HG03196 (cell line): ENCODE measurements around the gene LRRC41.
"Not testable (repeated sequence)": the region's sequence is repeated elsewhere in the genome, so short reads cannot be mapped to it uniquely, and the experiment has no call there.

ENCODE experiments used
- ATAC-seq: cut with Tn5 transposase; IDR thresholded peaks from one replicate; pipeline ENCODE4 v1.9.1; 2021; ENCODE audit not compliant: unreplicated experiment

Gene LRRC41

DNA sequence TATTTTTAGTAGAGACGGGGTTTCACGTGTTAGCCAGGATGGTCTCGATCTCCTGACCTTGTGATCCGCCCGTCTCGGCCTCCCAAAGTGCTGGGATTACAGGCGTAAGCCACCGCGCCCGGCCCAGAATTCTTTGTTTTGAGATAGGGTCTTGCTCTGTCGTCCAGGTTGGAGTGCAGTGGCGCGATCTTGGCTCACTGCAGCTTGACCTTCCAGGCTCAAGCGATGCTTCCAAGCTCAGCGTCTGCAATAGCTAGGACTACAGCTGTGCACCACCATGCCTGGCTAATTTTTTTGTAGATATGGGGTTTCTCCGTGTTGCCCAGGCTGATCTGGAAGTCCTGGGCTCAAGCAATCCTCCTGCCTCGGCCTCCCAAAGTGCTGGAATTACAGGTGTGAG, 57.3 kb downstream of the LRRC41 start:
- not testable (repeated sequence) for ATAC-seq

DNA sequence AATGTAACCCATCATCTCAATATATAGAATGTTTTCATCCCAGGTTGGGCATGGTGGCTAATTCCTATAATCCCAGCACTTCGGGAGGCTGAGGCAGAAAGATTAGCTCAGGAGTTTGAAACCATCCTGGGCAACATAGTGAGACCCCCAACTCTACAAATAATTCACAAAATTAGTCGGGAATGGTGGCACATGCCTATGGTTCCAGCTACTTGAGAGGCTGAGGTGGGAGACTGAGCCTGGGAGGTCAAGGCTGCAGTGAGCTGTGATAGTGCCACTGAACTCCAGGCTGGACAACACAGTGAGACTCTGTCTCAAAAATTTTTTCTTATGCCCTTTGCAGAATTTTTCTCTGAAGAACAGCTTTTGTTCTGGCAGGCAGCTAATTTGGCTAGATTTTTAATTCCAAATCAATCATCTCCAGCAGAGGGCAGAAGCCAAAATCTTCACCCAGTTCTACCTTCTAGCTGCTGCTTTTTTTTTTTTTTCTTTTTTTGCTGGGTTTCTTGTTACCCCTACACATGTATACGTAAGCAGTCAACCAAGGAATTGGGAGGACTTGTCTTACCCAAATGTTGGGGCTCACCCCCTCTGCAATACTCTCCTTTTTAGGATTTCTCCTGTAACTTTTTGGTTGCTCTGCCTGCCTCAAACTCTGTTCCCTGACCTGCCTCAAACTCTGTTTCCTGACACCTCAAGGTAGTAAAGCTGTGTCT, 58.6 kb downstream of the LRRC41 start:
- ATAC-seq, result no peak

DNA sequence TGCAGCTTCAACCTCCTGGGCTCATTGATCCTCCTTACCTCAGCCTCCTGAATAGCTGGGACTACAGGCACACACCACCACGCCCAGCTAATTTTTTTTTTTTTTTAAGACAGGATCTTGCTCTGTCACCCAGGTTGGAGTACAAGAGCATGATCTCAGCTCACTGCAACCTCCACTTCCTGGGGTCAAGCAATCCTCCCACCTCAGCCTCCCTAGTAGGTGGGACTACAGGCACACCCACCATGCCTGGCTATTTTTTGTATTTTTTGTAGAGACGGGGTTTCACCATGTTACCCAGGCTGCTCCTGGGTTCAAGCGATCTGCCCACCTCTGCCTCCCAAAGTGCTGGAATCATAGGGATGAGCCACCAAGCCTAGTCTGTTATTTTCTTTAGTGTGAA, 59.6 kb downstream of the LRRC41 start:
- ATAC-seq, result not testable (repeated sequence)

DNA sequence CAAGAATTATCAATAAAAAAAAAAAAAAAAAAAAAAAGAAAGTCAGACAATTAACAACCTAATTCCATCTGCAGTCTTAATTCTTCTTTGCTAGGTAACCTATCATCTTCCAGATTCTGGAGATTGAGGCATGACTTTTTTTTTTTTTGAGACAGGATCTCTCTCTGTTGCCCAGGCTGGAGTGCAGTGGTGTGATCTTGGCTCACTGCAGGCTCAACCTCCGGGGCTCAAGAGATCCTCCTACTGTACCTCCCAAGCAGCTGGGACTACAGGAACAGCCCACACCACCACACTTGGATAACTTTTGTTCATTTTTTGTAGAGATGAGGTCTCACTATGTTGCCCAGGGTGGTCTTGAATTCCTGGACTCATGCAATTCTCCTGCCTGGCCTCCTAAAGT, 60.5 kb downstream of the LRRC41 start:
- ATAC-seq, result no peak

DNA sequence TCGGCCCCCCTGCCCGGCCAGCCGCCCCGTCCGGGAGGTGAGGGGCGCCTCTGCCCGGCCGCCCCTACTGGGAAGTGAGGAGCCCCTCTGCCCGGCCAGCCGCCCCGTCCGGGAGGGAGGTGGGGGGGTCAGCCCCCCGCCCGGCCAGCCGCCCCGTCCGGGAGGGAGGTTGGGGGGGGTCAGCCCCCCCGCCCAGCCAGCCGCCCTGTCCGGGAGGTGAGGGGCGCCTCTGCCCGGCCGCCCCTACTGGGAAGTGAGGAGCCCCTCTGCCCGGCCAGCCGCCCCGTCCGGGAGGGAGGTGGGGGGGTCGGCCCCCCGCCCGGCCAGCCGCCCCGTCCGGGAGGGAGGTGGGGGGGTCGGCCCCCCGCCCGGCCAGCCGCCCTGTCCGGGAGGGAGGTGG, 61.7 kb downstream of the LRRC41 start:
- ATAC-seq, result not testable (repeated sequence)

DNA sequence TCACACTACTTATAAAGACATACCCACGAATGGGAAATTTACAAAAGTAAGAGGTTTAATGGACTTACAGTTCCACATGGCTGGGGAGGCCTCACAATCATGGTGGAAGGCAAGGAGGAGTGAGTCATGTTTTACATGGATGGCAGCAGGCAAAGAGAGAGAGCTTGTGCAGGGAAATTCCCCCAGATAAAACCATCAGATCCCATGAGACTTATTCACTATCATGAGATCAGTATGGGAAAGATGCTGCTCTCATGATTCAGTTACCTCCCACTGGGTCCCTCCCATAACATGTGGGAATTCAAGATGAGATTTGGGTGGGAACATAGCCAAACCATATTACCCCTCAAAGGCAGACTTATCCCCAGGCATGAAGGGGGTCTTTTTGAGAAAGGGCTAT, 64.6 kb downstream of the LRRC41 start:
- ATAC-seq, result not testable (repeated sequence)

DNA sequence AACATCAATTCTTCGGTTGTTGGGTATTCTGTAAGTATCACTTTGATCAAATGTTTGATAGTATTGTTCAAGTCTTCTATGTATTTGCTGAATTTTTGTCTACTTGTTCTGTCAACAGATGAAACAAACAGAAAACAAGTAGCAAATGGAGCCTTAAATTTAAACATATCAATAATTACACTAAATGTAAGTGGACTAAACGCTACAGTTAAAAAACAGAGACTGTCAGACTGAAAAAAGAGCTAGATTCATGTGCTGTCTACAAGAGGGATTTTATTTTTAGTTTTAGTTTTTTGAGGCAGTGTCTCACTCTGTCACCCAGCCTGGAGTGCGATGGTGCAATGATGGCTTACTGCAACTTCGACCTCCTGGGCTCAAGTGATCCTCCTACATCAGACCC, 66.5 kb downstream of the LRRC41 start:
- ATAC-seq, result no peak

DNA sequence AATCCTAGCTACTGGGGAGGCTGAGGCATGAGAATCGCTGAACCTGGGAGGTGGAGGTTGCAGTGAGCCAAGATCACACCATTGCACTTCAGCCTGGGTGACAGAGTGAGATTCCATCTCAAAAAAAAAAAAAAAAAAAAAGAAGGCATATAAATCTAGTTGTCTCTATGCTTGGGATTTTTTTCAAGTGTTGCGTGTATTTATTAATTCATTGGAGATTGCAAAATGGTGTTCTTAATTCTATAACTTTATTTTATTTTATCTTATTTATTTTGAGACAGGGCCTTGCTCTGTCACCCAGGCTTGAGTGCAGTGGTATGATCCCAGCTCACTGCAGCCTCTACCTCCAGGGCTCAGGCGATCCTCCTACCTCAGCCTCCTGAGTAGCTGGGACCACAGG, 72.2 kb downstream of the LRRC41 start:
- ATAC-seq, result not testable (repeated sequence)
